ENCODE measurements around the gene SLC25A40.
"Not testable (repeated sequence)": the region's sequence is repeated elsewhere in the genome, so short reads cannot be mapped to it uniquely, and the experiment has no call there.

Gene SLC25A40

GRCh38 chr7:87870471-87870870 is 5.7 kb downstream of the SLC25A40 start:
- DNase-seq = no peak

GRCh38 chr7:87866533-87866932 is 9.6 kb downstream of the SLC25A40 start:
- DNase-seq = not testable (repeated sequence)

GRCh38 chr7:87866089-87866488 is 10.1 kb downstream of the SLC25A40 start:
- DNase-seq = no peak

GRCh38 chr7:87858417-87859100 is 17.6 kb downstream of the SLC25A40 start:
- no peak for DNase-seq

- DNase-seq = no peak
These were observed 22.8 kb downstream of the SLC25A40 start for GRCh38 chr7:87853237-87853864.

GRCh38 chr7:87852306-87852705 is 23.9 kb downstream of the SLC25A40 start:
- DNase-seq = no peak

GRCh38 chr7:87850836-87851593 is 25.1 kb downstream of the SLC25A40 start:
- no peak for DNase-seq

- DNase-seq = no peak
These were observed 38.6 kb downstream of the SLC25A40 start for GRCh38 chr7:87837597-87837996.

GRCh38 chr7:87833130-87833529 is 43.0 kb downstream of the SLC25A40 start:
- DNase-seq = no peak

- no peak for DNase-seq
These were observed 45.1 kb downstream of the SLC25A40 start for GRCh38 chr7:87831097-87831496.

- not testable (repeated sequence) for DNase-seq
These were observed 47.8 kb downstream of the SLC25A40 start for GRCh38 chr7:87828383-87828782.

- not testable (repeated sequence) for DNase-seq
These were observed 50.8 kb downstream of the SLC25A40 start for GRCh38 chr7:87825369-87825768.

GRCh38 chr7:87822056-87822455 is 54.1 kb downstream of the SLC25A40 start:
- DNase-seq = not testable (repeated sequence)

- DNase-seq = no peak
These were observed 57.8 kb downstream of the SLC25A40 start for GRCh38 chr7:87818336-87818735.

- no peak for DNase-seq
These were observed 59.8 kb downstream of the SLC25A40 start for GRCh38 chr7:87816389-87816788.

- no peak for DNase-seq
These were observed 65.4 kb downstream of the SLC25A40 start for GRCh38 chr7:87810726-87811125.

GRCh38 chr7:87810130-87810529 is 66.0 kb downstream of the SLC25A40 start:
- DNase-seq = peak in 1 of 2 experiments; percentile 26

- DNase-seq = no peak
These were observed 70.0 kb downstream of the SLC25A40 start for GRCh38 chr7:87806150-87806549.

- DNase-seq = peak; percentile 36 to 75
These were observed 78.3 kb downstream of the SLC25A40 start for GRCh38 chr7:87797798-87798403.

- no peak for DNase-seq
These were observed 78.8 kb downstream of the SLC25A40 start for GRCh38 chr7:87797395-87797794.

- no peak for DNase-seq
These were observed 90.7 kb downstream of the SLC25A40 start for GRCh38 chr7:87785368-87785995.

GRCh38 chr7:87784424-87784823 is 91.7 kb downstream of the SLC25A40 start:
- DNase-seq = no peak
